PFSK-1 (cell line): ENCODE data around the gene THBS3.

ENCODE experiments used
- FOXP2 ChIP-seq: optimal IDR thresholded peaks from 2 replicates; pipeline ENCODE3; 2011; ENCODE audit warnings: borderline replicate concordance, control low read depth, inconsistent platforms; ENCODE audit not compliant: insufficient read depth; ENCODE audit errors: extremely low read length, extremely low read depth
- POLR2AphosphoS5 ChIP-seq: IDR thresholded peaks from 2 replicates; pipeline ENCODE4 v1.6.1; 2012; ENCODE audit warnings: low read depth, mild to moderate bottlenecking, control low read depth, low read length, moderate library complexity
- SIN3A ChIP-seq: IDR thresholded peaks from 2 replicates; pipeline ENCODE4 v1.6.1; 2012; ENCODE audit warnings: mild to moderate bottlenecking, low read length, moderate library complexity, borderline replicate concordance; ENCODE audit not compliant: insufficient read depth
- TAF1 ChIP-seq: IDR thresholded peaks from 2 replicates; pipeline ENCODE4 v1.6.1; 2012; ENCODE audit warnings: low read length, control low read depth, borderline replicate concordance; ENCODE audit not compliant: insufficient read depth
- TF ChIP-seq, protein P1 (sequence below), 2 experiments: IDR thresholded peaks; 2 replicates each; pipeline versions ENCODE4 v1.6.1 to v1.8.0; 2011 to 2012; ENCODE audit warnings: low read depth in 2 of 2, low read length in 2 of 2, control low read depth in 1 of 2, inconsistent platforms in 1 of 2, mild to moderate bottlenecking in 1 of 2, moderate library complexity in 1 of 2; ENCODE audit not compliant: insufficient read depth in 1 of 2

Gene THBS3

DNA sequence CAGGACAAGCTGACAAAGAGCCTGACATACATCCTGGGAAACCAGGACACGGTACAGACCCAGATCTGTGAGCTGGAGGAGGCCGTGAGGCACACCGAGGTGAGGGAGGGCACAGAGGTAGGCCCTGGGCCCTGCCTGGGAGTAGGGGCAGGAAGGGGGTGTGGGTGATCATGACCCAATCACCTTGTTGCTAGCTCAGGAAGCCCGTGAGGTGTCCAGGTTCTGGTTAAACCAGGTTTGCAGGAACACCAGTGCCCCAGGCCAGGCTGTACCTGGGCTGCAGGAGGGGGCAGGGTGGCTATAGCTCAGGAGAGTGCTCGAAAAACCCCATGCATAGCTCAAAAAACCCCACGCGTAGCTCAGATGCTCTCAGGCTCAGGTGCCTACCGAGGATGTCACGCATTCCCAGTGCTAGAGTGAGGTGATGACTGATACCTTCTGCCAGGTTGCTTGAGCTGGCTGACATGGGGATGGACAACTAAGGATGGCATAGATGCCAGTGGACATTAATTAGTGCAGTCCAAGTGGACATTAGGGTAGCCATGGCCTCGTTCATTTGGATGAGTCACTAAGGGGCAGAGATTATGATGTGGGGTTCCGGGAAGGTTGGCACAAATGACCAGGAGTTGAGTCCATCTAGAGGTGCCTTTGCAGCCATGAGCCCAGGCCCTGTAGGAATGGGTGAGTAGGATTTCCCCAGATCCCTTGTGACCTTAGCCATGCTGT, 30.3 kb downstream of the THBS3 start:
- no peak for TF ChIP-seq TAF1
- TF ChIP-seq, protein P1, sequence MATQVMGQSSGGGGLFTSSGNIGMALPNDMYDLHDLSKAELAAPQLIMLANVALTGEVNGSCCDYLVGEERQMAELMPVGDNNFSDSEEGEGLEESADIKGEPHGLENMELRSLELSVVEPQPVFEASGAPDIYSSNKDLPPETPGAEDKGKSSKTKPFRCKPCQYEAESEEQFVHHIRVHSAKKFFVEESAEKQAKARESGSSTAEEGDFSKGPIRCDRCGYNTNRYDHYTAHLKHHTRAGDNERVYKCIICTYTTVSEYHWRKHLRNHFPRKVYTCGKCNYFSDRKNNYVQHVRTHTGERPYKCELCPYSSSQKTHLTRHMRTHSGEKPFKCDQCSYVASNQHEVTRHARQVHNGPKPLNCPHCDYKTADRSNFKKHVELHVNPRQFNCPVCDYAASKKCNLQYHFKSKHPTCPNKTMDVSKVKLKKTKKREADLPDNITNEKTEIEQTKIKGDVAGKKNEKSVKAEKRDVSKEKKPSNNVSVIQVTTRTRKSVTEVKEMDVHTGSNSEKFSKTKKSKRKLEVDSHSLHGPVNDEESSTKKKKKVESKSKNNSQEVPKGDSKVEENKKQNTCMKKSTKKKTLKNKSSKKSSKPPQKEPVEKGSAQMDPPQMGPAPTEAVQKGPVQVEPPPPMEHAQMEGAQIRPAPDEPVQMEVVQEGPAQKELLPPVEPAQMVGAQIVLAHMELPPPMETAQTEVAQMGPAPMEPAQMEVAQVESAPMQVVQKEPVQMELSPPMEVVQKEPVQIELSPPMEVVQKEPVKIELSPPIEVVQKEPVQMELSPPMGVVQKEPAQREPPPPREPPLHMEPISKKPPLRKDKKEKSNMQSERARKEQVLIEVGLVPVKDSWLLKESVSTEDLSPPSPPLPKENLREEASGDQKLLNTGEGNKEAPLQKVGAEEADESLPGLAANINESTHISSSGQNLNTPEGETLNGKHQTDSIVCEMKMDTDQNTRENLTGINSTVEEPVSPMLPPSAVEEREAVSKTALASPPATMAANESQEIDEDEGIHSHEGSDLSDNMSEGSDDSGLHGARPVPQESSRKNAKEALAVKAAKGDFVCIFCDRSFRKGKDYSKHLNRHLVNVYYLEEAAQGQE (IDR thresholded peaks at IDR 0.05; ENCODE audit: insufficient read depth in 1 of 2, low read depth in 2 of 2, low read length in 2 of 2): no peak

DNA sequence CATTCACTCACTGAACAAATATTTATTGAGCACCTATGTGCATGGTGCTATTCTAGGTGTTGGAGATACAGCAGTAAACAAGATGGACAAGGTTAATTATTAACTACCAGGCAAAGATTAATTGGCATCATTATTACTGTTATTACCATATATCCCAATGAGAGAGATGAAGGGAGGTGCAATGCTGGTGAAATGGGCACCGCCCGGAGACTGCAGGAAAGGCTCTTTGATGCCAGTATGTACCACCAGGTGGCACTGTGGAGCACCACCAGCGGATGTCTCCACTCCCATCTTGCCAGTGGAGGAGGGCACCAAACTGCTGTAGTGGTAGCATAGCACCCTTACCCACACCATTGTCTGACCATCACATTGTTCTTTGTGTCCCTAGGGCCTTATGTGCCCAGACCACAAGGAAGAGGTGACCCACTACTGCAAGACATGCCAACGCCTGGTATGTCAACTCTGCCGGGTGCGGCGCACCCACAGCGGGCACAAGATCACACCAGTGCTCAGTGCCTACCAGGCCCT, 31.1 kb downstream of the THBS3 start:
- TF ChIP-seq SIN3A: no peak
- TF ChIP-seq, protein P1 (IDR thresholded peaks at IDR 0.05; ENCODE audit: insufficient read depth in 1 of 2, low read depth in 2 of 2, low read length in 2 of 2): no peak
- TF ChIP-seq TAF1: no peak

DNA sequence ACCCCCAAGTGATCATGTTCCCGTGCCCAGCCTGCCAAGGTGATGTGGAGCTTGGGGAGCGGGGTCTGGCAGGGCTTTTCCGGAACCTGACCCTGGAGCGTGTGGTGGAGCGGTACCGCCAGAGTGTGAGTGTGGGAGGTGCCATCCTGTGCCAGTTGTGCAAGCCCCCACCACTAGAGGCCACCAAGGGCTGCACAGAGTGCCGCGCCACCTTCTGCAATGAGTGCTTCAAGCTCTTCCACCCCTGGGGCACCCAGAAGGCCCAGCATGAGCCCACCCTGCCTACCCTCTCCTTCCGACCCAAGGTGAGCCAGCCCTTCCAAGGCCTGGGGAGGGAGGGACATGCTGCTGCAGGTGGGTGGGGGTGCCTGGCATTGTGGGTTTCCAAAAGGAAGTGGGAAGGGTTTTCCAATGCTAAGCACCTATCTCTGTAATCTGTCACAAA, 31.7 kb downstream of the THBS3 start:
- TF ChIP-seq POLR2AphosphoS5 (no peak), FOXP2 (no peak), SIN3A (no peak), TAF1 (no peak)
- TF ChIP-seq, protein P1 (IDR thresholded peaks at IDR 0.05; ENCODE audit: insufficient read depth in 1 of 2, low read depth in 2 of 2, low read length in 2 of 2): no peak

DNA sequence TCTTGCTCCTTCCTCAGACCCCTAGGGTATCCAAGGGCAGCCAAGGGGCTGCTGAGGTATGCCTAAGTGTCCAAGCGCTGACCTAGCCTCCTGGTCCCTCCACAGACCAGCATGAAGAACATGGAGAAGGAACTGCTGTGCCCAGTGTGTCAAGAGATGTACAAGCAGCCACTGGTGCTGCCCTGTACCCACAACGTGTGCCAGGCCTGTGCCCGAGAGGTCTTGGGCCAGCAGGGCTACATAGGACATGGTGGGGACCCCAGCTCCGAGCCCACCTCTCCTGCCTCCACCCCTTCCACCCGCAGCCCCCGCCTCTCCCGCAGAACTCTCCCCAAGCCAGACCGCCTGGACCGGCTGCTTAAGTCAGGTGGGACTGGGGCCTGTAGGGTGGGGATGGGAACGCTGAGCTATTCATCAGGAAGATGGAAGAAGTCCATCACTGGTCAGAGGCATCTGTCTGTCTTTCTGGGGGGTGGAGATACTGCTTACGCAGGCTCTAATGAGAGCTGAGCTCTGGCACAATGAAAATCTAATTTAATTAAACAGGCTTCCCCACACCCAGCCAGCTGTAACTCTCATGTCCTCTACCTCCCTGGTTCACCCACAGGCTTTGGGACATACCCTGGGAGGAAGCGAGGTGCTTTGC, 32.3 kb downstream of the THBS3 start:
- TF ChIP-seq, protein P1 (IDR thresholded peaks at IDR 0.05; ENCODE audit: insufficient read depth in 1 of 2, low read depth in 2 of 2, low read length in 2 of 2): no peak
- TF ChIP-seq FOXP2: no peak
- TF ChIP-seq POLR2AphosphoS5: no peak
- no peak for TF ChIP-seq TAF1
